Sigmoid colon (tissue), 3 donors: ENCODE results near the gene ABCA5.

ENCODE experiments used
- CTCF ChIP-seq, 4 experiments: fragments of 450-650 bp in 3 of 4; fragments of 200-600 bp in 1 of 4; IDR thresholded peaks; one replicate each; pipeline ENCODE4 v1.5.1; 2016 to 2019; ENCODE audit warnings: antibody characterized with exemption in 4 of 4, mild to moderate bottlenecking in 3 of 4, moderate library complexity in 2 of 4
- POLR2A ChIP-seq, 2 donors: fragments of 450-650 bp; IDR thresholded peaks; one replicate each; pipeline ENCODE4 v1.6.1; 2016; ENCODE audit warnings: antibody characterized with exemption in 2 of 2, mild to moderate bottlenecking in 2 of 2, moderate library complexity in 2 of 2

GRCh38 chr17:69213059-69213813 lies 113.7 kb downstream of the ABCA5 start:
- no peak for TF ChIP-seq POLR2A (IDR thresholded peaks at IDR 0.05)
- TF ChIP-seq CTCF (IDR thresholded peaks at IDR 0.05): no peak
